PFSK-1 (cell line): ENCODE results near the gene DCUN1D2.

Experiments used
- FOXP2 ChIP-seq: optimal IDR thresholded peaks from 2 replicates; pipeline ENCODE3; 2011; ENCODE audit warnings: borderline replicate concordance, control low read depth, inconsistent platforms; ENCODE audit not compliant: insufficient read depth; ENCODE audit errors: extremely low read length, extremely low read depth
- POLR2AphosphoS5 ChIP-seq: IDR thresholded peaks from 2 replicates; pipeline ENCODE4 v1.6.1; 2012; ENCODE audit warnings: low read depth, mild to moderate bottlenecking, control low read depth, low read length, moderate library complexity
- SIN3A ChIP-seq: IDR thresholded peaks from 2 replicates; pipeline ENCODE4 v1.6.1; 2012; ENCODE audit warnings: mild to moderate bottlenecking, low read length, moderate library complexity, borderline replicate concordance; ENCODE audit not compliant: insufficient read depth
- TAF1 ChIP-seq: IDR thresholded peaks from 2 replicates; pipeline ENCODE4 v1.6.1; 2012; ENCODE audit warnings: low read length, control low read depth, borderline replicate concordance; ENCODE audit not compliant: insufficient read depth
- TF ChIP-seq, protein P1 (sequence below), 2 experiments: IDR thresholded peaks; 2 replicates each; pipeline versions ENCODE4 v1.6.1 to v1.8.0; 2011 to 2012; ENCODE audit warnings: low read depth in 2 of 2, low read length in 2 of 2, control low read depth in 1 of 2, inconsistent platforms in 1 of 2, mild to moderate bottlenecking in 1 of 2, moderate library complexity in 1 of 2; ENCODE audit not compliant: insufficient read depth in 1 of 2

The DCUN1D2 gene

DNA sequence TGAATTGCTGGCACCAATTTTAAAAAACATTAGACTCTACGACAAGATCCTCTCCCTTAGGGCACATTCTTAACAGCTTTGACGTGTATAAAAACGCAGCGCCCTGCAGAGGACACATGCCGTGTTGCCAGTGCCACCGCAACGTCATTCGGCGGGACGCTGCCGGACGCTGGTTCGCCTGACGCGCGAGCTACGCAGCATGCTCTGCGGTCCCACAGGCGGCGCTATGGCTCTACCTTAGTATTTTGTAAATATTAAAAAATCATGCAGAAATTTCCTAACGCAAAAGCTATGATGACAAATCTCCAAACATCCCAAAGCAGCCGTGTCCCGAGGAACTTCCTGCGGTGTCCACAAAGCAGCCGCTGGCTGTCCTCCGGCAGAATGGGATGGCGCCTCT, 33.0 kb downstream of the DCUN1D2 start:
- TF ChIP-seq, protein P1, sequence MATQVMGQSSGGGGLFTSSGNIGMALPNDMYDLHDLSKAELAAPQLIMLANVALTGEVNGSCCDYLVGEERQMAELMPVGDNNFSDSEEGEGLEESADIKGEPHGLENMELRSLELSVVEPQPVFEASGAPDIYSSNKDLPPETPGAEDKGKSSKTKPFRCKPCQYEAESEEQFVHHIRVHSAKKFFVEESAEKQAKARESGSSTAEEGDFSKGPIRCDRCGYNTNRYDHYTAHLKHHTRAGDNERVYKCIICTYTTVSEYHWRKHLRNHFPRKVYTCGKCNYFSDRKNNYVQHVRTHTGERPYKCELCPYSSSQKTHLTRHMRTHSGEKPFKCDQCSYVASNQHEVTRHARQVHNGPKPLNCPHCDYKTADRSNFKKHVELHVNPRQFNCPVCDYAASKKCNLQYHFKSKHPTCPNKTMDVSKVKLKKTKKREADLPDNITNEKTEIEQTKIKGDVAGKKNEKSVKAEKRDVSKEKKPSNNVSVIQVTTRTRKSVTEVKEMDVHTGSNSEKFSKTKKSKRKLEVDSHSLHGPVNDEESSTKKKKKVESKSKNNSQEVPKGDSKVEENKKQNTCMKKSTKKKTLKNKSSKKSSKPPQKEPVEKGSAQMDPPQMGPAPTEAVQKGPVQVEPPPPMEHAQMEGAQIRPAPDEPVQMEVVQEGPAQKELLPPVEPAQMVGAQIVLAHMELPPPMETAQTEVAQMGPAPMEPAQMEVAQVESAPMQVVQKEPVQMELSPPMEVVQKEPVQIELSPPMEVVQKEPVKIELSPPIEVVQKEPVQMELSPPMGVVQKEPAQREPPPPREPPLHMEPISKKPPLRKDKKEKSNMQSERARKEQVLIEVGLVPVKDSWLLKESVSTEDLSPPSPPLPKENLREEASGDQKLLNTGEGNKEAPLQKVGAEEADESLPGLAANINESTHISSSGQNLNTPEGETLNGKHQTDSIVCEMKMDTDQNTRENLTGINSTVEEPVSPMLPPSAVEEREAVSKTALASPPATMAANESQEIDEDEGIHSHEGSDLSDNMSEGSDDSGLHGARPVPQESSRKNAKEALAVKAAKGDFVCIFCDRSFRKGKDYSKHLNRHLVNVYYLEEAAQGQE (IDR thresholded peaks at IDR 0.05; ENCODE audit: insufficient read depth in 1 of 2, low read depth in 2 of 2, low read length in 2 of 2): no peak
- TF ChIP-seq SIN3A (no peak), FOXP2 (no peak), TAF1 (no peak), POLR2AphosphoS5 (no peak)

DNA sequence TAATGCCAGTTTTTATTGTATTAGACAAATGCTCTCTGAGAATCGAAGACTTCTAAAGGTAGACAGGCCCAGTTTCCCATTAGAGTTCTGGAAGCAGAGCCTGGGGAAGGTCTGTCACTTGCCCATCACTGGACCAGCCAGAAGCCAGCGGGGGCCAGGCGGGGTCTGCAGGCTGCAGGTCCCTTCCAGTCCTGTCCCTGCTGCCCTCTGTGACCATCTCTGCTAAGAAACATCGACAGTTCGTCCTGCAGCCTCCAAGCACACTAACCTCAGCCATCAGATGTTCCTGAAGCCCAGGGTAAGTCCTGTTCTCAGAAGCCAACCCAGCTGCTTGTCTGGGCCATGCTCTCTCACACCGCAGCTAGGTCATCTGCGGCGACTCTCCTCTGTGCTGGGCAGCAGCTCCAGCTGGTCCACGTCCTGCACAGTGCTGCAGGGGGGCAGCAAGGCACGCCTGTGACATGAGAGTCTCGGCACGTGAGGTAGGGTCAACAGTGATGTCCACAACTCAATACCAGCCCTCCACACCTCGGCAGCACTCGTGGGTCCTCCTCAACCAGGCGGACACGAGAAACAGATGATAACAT, 34.3 kb downstream of the DCUN1D2 start:
- TF ChIP-seq SIN3A (no peak), TAF1 (no peak), POLR2AphosphoS5 (no peak), FOXP2 (no peak)
- TF ChIP-seq, protein P1 (IDR thresholded peaks at IDR 0.05; ENCODE audit: insufficient read depth in 1 of 2, low read depth in 2 of 2, low read length in 2 of 2): no peak

DNA sequence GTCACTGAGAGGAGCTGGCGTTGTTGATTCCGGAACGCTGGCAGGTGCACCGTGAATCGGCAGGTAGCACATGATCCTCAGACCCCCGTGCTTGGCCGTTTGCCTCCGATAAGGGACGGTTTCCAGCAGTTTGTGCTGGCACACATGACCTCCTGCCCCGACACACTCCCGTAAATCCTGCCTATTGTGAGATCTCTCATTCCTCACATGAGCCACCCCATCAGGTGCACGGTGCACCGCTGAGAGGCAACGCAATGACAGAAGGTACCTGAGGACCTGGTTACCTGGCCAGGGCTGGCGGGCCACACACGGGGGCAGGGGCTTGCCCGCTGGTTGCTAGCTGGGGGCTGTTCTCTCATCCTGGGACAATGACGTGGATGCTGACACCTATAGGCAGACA, 35.1 kb downstream of the DCUN1D2 start:
- no peak for TF ChIP-seq TAF1
- TF ChIP-seq, protein P1 (IDR thresholded peaks at IDR 0.05; ENCODE audit: insufficient read depth in 1 of 2, low read depth in 2 of 2, low read length in 2 of 2): no peak
- no peak for TF ChIP-seq POLR2AphosphoS5
- TF ChIP-seq FOXP2: no peak
- no peak for TF ChIP-seq SIN3A

DNA sequence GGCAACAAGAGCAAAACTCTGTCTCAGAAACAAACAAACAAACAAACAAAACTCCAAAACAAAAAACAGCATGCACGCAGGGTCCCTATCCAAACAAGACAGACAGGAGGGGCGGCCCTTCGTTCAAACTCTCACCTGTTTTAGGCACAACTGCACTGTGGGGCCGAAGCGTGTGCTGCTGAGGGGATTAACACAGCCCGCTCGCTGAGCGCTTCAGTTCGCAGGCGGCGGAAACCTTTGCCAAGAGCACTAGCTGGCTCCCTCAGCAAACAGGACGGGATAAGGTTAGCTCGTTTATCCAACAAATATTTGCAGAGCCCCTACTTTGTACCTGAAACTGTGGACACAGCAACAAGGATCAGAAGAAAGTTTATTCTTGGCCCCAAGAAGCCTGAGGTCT, 35.6 kb downstream of the DCUN1D2 start:
- no peak for TF ChIP-seq FOXP2
- no peak for TF ChIP-seq SIN3A
- TF ChIP-seq, protein P1 (IDR thresholded peaks at IDR 0.05; ENCODE audit: insufficient read depth in 1 of 2, low read depth in 2 of 2, low read length in 2 of 2): no peak
- no peak for TF ChIP-seq POLR2AphosphoS5
- TF ChIP-seq TAF1: no peak
